ENCODE results near the gene SETD1A.

SETD1A gene

DNA sequence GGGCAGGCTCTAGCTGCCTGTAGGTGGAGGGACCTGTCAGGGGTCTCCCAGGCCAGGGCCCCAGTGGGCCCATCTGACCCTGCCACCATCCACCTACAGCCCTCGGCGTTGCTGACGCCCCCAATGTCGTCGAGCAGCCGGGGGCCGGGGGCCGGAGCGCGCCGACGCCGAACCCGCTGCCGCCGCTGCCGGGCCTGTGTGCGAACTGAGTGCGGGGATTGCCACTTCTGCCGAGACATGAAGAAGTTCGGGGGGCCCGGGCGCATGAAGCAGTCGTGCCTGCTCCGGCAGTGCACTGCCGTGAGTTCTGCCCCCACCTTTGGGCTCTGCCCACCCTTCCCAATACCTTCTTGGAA lies 31.9 kb upstream of the SETD1A start:
- Histone ChIP-seq H3K36me3 (ENCODE audit: insufficient read depth, insufficient read length, low read length) (peaks cover 53% of the 10 kb centered on the region), H3K9ac (ENCODE audit: insufficient read length, low read depth) (peak overlapping the region; percentile 68), H3K4me3 (ENCODE audit: insufficient read length, low read depth) (no peak overlapping the region), H3K4me1 (ENCODE audit: insufficient read depth, insufficient read length) (peaks cover 14% of the 10 kb centered on the region), H3K9me3 (ENCODE audit: insufficient read depth, low read length) (no peaks in the 10 kb centered on the region), H3K27me3 (ENCODE audit: insufficient read depth, insufficient read length) (no peaks in the 10 kb centered on the region)
- no peak for TF ChIP-seq YY1 (IDR thresholded peaks at IDR 0.05; ENCODE audit: insufficient read depth, insufficient read length)
- TF ChIP-seq ZNF274 (IDR thresholded peaks at IDR 0.05; ENCODE audit: low read depth, low read length): no peak
- TF ChIP-seq SUZ12 (IDR thresholded peaks at IDR 0.05; ENCODE audit: extremely low read depth, insufficient read depth, insufficient read length): no peak
- DNase-seq (ENCODE audit: low read depth, low spot score): no peak

GRCh38 chr16:30925995-30926811 lies 31.4 kb upstream of the SETD1A start:
- H3K4me3 ChIP-seq (ENCODE audit: insufficient read length, low read depth): no peak overlapping the region
- H3K4me1 ChIP-seq (ENCODE audit: insufficient read depth, insufficient read length): peaks cover 14% of the 10 kb centered on the region
- DNase-seq (ENCODE audit: low read depth, low spot score): no peak
- peaks cover 55% of the 10 kb centered on the region for H3K36me3 ChIP-seq (ENCODE audit: insufficient read depth, insufficient read length, low read length)
- H3K27me3 ChIP-seq (ENCODE audit: insufficient read depth, insufficient read length): no peaks in the 10 kb centered on the region
- peak overlapping the region; percentile 57 for H3K9ac ChIP-seq (ENCODE audit: insufficient read length, low read depth)
- TF ChIP-seq YY1 (IDR thresholded peaks at IDR 0.05; ENCODE audit: insufficient read depth, insufficient read length): no peak
- TF ChIP-seq SUZ12 (IDR thresholded peaks at IDR 0.05; ENCODE audit: extremely low read depth, insufficient read depth, insufficient read length): no peak
- TF ChIP-seq ZNF274 (IDR thresholded peaks at IDR 0.05; ENCODE audit: low read depth, low read length): no peak
- H3K9me3 ChIP-seq (ENCODE audit: insufficient read depth, low read length): no peaks in the 10 kb centered on the region

DNA sequence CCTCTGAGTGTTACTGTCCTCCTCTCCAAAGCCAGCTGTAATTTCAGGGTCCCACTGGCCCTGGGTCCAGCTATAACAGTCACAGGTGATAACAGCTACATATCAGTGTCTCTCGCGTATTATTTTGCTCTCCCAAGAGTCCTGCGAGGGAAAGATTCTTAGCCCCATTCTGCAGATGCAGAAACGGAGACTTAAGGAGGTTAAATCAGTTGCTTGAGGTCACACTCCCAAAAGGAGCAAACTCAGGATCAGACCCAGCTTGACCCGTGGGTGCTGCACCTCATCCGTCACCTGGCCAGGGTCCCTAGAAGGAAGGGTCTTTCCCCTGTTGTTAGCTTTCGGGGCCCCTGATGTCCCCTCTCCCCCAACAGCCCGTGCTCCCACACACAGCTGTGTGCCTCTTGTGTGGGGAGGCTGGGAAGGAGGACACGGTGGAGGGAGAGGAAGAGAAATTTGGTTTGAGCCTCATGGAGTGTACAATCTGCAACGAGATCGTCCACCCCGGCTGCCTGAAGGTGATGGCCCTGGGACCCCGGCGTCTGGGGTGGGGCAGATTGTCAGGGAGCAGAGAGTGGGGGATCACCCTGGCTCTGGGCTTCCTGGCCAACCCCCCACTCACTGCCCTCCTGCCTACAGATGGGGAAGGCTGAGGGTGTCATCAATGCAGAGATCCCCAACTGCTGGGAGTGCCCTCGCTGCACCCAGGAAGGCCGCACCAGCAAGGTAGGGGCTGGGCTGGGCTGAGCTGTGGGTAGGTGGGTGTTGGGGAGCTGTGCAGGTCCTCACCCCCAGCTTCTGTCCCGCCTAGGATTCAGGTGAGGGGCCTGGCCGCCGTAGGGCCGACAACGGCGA lies 30.4 kb upstream of the SETD1A start:
- Histone ChIP-seq H3K4me1 (ENCODE audit: insufficient read depth, insufficient read length) (peaks cover 11% of the 10 kb centered on the region), H3K27me3 (ENCODE audit: insufficient read depth, insufficient read length) (no peaks in the 10 kb centered on the region), H3K9ac (ENCODE audit: insufficient read length, low read depth) (peak overlapping the region; percentile 77), H3K9me3 (ENCODE audit: insufficient read depth, low read length) (no peaks in the 10 kb centered on the region), H3K36me3 (ENCODE audit: insufficient read depth, insufficient read length, low read length) (peaks cover 61% of the 10 kb centered on the region), H3K4me3 (ENCODE audit: insufficient read length, low read depth) (peak overlapping the region; percentile 12)
- no peak for TF ChIP-seq YY1 (IDR thresholded peaks at IDR 0.05; ENCODE audit: insufficient read depth, insufficient read length)
- no peak for TF ChIP-seq SUZ12 (IDR thresholded peaks at IDR 0.05; ENCODE audit: extremely low read depth, insufficient read depth, insufficient read length)
- no peak for TF ChIP-seq ZNF274 (IDR thresholded peaks at IDR 0.05; ENCODE audit: low read depth, low read length)
- DNase-seq (ENCODE audit: low read depth, low spot score): no peak

GRCh38 chr16:30927789-30928378 lies 29.7 kb upstream of the SETD1A start:
- peak overlapping the region; percentile 12 for H3K4me3 ChIP-seq (ENCODE audit: insufficient read length, low read depth)
- H3K9me3 ChIP-seq (ENCODE audit: insufficient read depth, low read length): no peaks in the 10 kb centered on the region
- peaks cover 11% of the 10 kb centered on the region for H3K4me1 ChIP-seq (ENCODE audit: insufficient read depth, insufficient read length)
- no peaks in the 10 kb centered on the region for H3K27me3 ChIP-seq (ENCODE audit: insufficient read depth, insufficient read length)
- TF ChIP-seq SUZ12 (IDR thresholded peaks at IDR 0.05; ENCODE audit: extremely low read depth, insufficient read depth, insufficient read length) (no peak), YY1 (IDR thresholded peaks at IDR 0.05; ENCODE audit: insufficient read depth, insufficient read length) (no peak)
- peaks cover 68% of the 10 kb centered on the region for H3K36me3 ChIP-seq (ENCODE audit: insufficient read depth, insufficient read length, low read length)
- DNase-seq (ENCODE audit: low read depth, low spot score): peak; percentile 85
- peak overlapping the region; percentile 77 for H3K9ac ChIP-seq (ENCODE audit: insufficient read length, low read depth)

DNA sequence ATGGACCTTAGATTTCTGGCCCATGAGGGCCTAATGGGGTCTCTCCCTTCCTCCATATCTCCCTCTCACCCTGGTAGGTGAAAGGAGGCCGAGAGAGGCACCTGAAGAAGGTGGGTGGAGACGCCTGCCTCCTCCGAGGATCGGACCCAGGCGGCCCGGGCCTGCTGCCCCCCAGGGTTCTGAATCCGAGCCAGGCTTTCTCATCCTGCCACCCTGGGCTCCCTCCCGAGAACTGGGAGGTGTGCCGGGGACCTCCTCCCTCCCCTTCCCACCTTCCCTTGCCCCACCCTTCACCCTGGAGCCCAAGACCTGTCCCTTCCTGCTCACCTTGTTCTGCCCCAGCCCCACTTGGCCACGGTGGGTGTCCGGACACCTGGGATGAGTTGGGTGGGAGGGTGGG lies 29.2 kb upstream of the SETD1A start:
- DNase-seq (ENCODE audit: low read depth, low spot score): no peak
- H3K36me3 ChIP-seq (ENCODE audit: insufficient read depth, insufficient read length, low read length): peaks cover 72% of the 10 kb centered on the region
- no peaks in the 10 kb centered on the region for H3K9me3 ChIP-seq (ENCODE audit: insufficient read depth, low read length)
- H3K9ac ChIP-seq (ENCODE audit: insufficient read length, low read depth): no peak overlapping the region
- TF ChIP-seq YY1 (IDR thresholded peaks at IDR 0.05; ENCODE audit: insufficient read depth, insufficient read length) (no peak), ZNF274 (IDR thresholded peaks at IDR 0.05; ENCODE audit: low read depth, low read length) (no peak), SUZ12 (IDR thresholded peaks at IDR 0.05; ENCODE audit: extremely low read depth, insufficient read depth, insufficient read length) (no peak)
- H3K27me3 ChIP-seq (ENCODE audit: insufficient read depth, insufficient read length): no peaks in the 10 kb centered on the region
- H3K4me1 ChIP-seq (ENCODE audit: insufficient read depth, insufficient read length): peaks cover 11% of the 10 kb centered on the region
- H3K4me3 ChIP-seq (ENCODE audit: insufficient read length, low read depth): no peak overlapping the region

- Histone ChIP-seq H3K36me3 (ENCODE audit: insufficient read depth, insufficient read length, low read length) (peaks cover 79% of the 10 kb centered on the region), H3K9me3 (ENCODE audit: insufficient read depth, low read length) (no peaks in the 10 kb centered on the region), H3K9ac (ENCODE audit: insufficient read length, low read depth) (no peak overlapping the region), H3K4me1 (ENCODE audit: insufficient read depth, insufficient read length) (peaks cover 11% of the 10 kb centered on the region), H3K27me3 (ENCODE audit: insufficient read depth, insufficient read length) (no peaks in the 10 kb centered on the region), H3K4me3 (ENCODE audit: insufficient read length, low read depth) (no peak overlapping the region)
- TF ChIP-seq YY1 (IDR thresholded peaks at IDR 0.05; ENCODE audit: insufficient read depth, insufficient read length) (no peak), ZNF274 (IDR thresholded peaks at IDR 0.05; ENCODE audit: low read depth, low read length) (no peak)
- no peak for DNase-seq (ENCODE audit: low read depth, low spot score)
Observed at GRCh38 chr16:30929167-30929566, 28.4 kb upstream of the SETD1A start.

DNA sequence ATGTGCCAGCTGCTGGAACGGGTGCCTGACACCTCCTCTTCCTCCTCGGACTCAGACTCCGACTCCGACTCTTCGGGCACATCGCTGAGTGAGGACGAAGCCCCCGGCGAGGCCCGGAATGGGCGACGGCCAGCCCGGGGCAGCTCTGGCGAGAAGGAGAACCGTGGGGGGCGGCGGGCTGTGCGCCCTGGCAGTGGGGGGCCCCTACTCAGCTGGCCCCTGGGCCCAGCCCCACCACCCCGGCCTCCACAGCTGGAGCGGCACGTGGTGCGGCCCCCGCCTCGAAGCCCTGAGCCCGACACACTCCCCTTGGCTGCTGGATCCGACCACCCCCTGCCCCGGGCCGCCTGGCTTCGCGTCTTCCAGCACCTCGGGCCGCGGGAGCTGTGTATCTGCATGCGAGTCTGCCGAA lies 27.4 kb upstream of the SETD1A start:
- Histone ChIP-seq H3K9ac (ENCODE audit: insufficient read length, low read depth) (no peak overlapping the region), H3K27me3 (ENCODE audit: insufficient read depth, insufficient read length) (no peaks in the 10 kb centered on the region), H3K4me3 (ENCODE audit: insufficient read length, low read depth) (no peak overlapping the region), H3K9me3 (ENCODE audit: insufficient read depth, low read length) (no peaks in the 10 kb centered on the region), H3K4me1 (ENCODE audit: insufficient read depth, insufficient read length) (peaks cover 16% of the 10 kb centered on the region), H3K36me3 (ENCODE audit: insufficient read depth, insufficient read length, low read length) (peaks cover 85% of the 10 kb centered on the region)
- TF ChIP-seq SUZ12 (IDR thresholded peaks at IDR 0.05; ENCODE audit: extremely low read depth, insufficient read depth, insufficient read length) (no peak), YY1 (IDR thresholded peaks at IDR 0.05; ENCODE audit: insufficient read depth, insufficient read length) (no peak), ZNF274 (IDR thresholded peaks at IDR 0.05; ENCODE audit: low read depth, low read length) (no peak)
- DNase-seq (ENCODE audit: low read depth, low spot score): no peak
